AG10803 (cell line): ENCODE data around the gene RASL12.

Source experiments
- DNase-seq: peaks from one replicate; pipeline ENCODE4 v3.0.0; 2010; ENCODE audit warnings: low read depth
- H3K4me3 ChIP-seq: 2 replicates; pipeline ENCODE4 v1.5.1; 2011; ENCODE audit warnings: mild to moderate bottlenecking, low read length, control low read depth
- CTCF ChIP-seq: conservative IDR thresholded peaks from 2 replicates; pipeline ENCODE4 v1.5.1; 2011; ENCODE audit warnings: mild to moderate bottlenecking, low read length, control low read depth, inconsistent platforms

Gene RASL12

GRCh38 chr15:65037309-65037708 is 30.5 kb downstream of the RASL12 start:
- no peak for TF ChIP-seq CTCF
- H3K4me3 ChIP-seq: no peak overlapping the region
- no peak for DNase-seq

- DNase-seq: no peak
- no peak for TF ChIP-seq CTCF
Measured at GRCh38 chr15:65034719-65035118, 33.1 kb downstream of the RASL12 start.

GRCh38 chr15:65033659-65034269 is 34.0 kb downstream of the RASL12 start:
- DNase-seq: peak; percentile 52
- H3K4me3 ChIP-seq: no peak overlapping the region
- TF ChIP-seq CTCF: peak; percentile 77

More at GRCh38 chr15:65034719-65035118, 33.1 kb downstream of the RASL12 start:
- H3K4me3 ChIP-seq: no peak overlapping the region

- DNase-seq: peak; percentile 53
- H3K4me3 ChIP-seq: no peak overlapping the region
- peak; percentile 65 for TF ChIP-seq CTCF
Measured at GRCh38 chr15:65032801-65033537, 34.8 kb downstream of the RASL12 start.

GRCh38 chr15:65029736-65030208 is 38.0 kb downstream of the RASL12 start:
- H3K4me3 ChIP-seq: peak overlapping the region; percentile 86
- TF ChIP-seq CTCF: no peak
- no peak for DNase-seq

- peak within 1 kb of the TSS; percentile 86 for H3K4me3 ChIP-seq
- peak; percentile 13; the same call in 1 of the 2 replicates for TF ChIP-seq CTCF
- DNase-seq: peak; percentile 71
Measured at GRCh38 chr15:65028921-65029735, 38.7 kb downstream of the RASL12 start, which contains the start of gene MTFMT. Gene MTFMT, minus strand, starts transcription at chr15:65029639. Its CDS starts 26 bp downstream, at chr15:65029613.
